Muscle of back (tissue), 11 donors: ENCODE data around the gene ANKLE2. TPM values are rescaled to one million over a fixed set of nuclear protein-coding genes. Genes with fewer than 3 reads are reported as not detected.
"Not testable (repeated sequence)": the region's sequence is repeated elsewhere in the genome, so short reads cannot be mapped to it uniquely, and the experiment has no call there.

ENCODE experiments used
- DNase-seq, 3 donors: peaks; one replicate each; pipeline versions ENCODE4 v3.0.0 to v3.0.0-alpha.2; 2013
- polyA plus RNA-seq, 10 donors: library from polyadenylated mRNA; unstranded; fragments of 120-200 nt; gene quantifications; one replicate each; pipeline ENCODE4 v1.2.1, GENCODE V29; 2013; ENCODE audit not compliant: insufficient read length in 10 of 10

ANKLE2 gene
- polyA plus RNA-seq, 10 donors: 31.9 to 58.8 (median 42.7) TPM

GRCh38 chr12:132720606-132721345 lies 40.9 kb downstream of the ANKLE2 start:
- no peak for DNase-seq

- DNase-seq: no peak
These were observed 41.7 kb downstream of the ANKLE2 start for GRCh38 chr12:132719954-132720324.

GRCh38 chr12:132719141-132719953 lies 42.3 kb downstream of the ANKLE2 start:
- DNase-seq: no peak

GRCh38 chr12:132718644-132719043 lies 43.0 kb downstream of the ANKLE2 start:
- DNase-seq: no peak

GRCh38 chr12:132717531-132718387 lies 43.9 kb downstream of the ANKLE2 start:
- DNase-seq: no peak

GRCh38 chr12:132717011-132717410 lies 44.6 kb downstream of the ANKLE2 start:
- DNase-seq: no peak

- no peak for DNase-seq
These were observed 45.3 kb downstream of the ANKLE2 start for GRCh38 chr12:132716356-132716755.

GRCh38 chr12:132715874-132716273 lies 45.8 kb downstream of the ANKLE2 start:
- no peak for DNase-seq

GRCh38 chr12:132713123-132713522 lies 48.5 kb downstream of the ANKLE2 start:
- DNase-seq: no peak

GRCh38 chr12:132711080-132711843 lies 50.4 kb downstream of the ANKLE2 start:
- DNase-seq: peak in 1 of 3 donors; percentile 31

GRCh38 chr12:132710405-132711079 lies 51.1 kb downstream of the ANKLE2 start, which contains the start of gene PGAM5:
Gene PGAM5 (plus strand): TSS chr12:132710842. CDS start chr12:132710877, 35 bp downstream.
- DNase-seq: peak; percentile 79 to 95 (median 88)

- no peak for DNase-seq
These were observed 51.6 kb downstream of the ANKLE2 start for GRCh38 chr12:132710043-132710404.

- no peak for DNase-seq
These were observed 53.5 kb downstream of the ANKLE2 start for GRCh38 chr12:132708150-132708549.

- DNase-seq: no peak
These were observed 54.4 kb downstream of the ANKLE2 start for GRCh38 chr12:132707241-132707640.

- DNase-seq: no peak
These were observed 58.0 kb downstream of the ANKLE2 start for GRCh38 chr12:132703641-132704040.

- DNase-seq: no peak
These were observed 59.0 kb downstream of the ANKLE2 start for GRCh38 chr12:132702640-132703039.

- no peak for DNase-seq
These were observed 61.3 kb downstream of the ANKLE2 start for GRCh38 chr12:132700212-132700822.

GRCh38 chr12:132698341-132698740 lies 63.3 kb downstream of the ANKLE2 start:
- DNase-seq: no peak

GRCh38 chr12:132695431-132695830 lies 66.2 kb downstream of the ANKLE2 start:
- DNase-seq: no peak

- not testable (repeated sequence) for DNase-seq
These were observed 66.7 kb downstream of the ANKLE2 start for GRCh38 chr12:132694888-132695287.
